Muscle layer of colon (tissue), 2 donors: Measurements from ENCODE around the gene WIPF1.
A peak's percentile ranks its signal among the peaks of the same experiment; 100 is the strongest.

Experiments used
- H3K27ac ChIP-seq: one replicate; pipeline ENCODE4 v1.7.0; 2013; ENCODE audit warnings: low read depth, mild to moderate bottlenecking, low read length, moderate library complexity
- H3K27me3 ChIP-seq, 2 donors: one replicate each; pipeline ENCODE4 v1.7.0; 2013; ENCODE audit warnings: low read length in 2 of 2, mild to moderate bottlenecking in 2 of 2; ENCODE audit not compliant: insufficient read depth in 2 of 2, control insufficient read depth in 1 of 2
- H3K36me3 ChIP-seq: one replicate; pipeline ENCODE4 v1.7.0; 2013; ENCODE audit warnings: mild to moderate bottlenecking, low read length; ENCODE audit not compliant: insufficient read depth
- H3K4me1 ChIP-seq: one replicate; pipeline ENCODE4 v1.7.0; 2013; ENCODE audit warnings: mild to moderate bottlenecking, low read length; ENCODE audit not compliant: insufficient read depth
- H3K4me3 ChIP-seq, 2 donors: one replicate each; pipeline ENCODE4 v1.7.0; 2013; ENCODE audit warnings: low read length in 2 of 2, low read depth in 1 of 2, mild to moderate bottlenecking in 1 of 2, moderate library complexity in 1 of 2
- H3K9ac ChIP-seq: one replicate; pipeline ENCODE4 v1.7.0; 2013; ENCODE audit warnings: low read length
- H3K9me3 ChIP-seq: one replicate; pipeline ENCODE4 v1.7.0; 2013; ENCODE audit warnings: mild to moderate bottlenecking, low read length
- donor health status: abdominal sarcoma.
- donor health status: Adenocarcinoma of cecum.

The WIPF1 gene

DNA sequence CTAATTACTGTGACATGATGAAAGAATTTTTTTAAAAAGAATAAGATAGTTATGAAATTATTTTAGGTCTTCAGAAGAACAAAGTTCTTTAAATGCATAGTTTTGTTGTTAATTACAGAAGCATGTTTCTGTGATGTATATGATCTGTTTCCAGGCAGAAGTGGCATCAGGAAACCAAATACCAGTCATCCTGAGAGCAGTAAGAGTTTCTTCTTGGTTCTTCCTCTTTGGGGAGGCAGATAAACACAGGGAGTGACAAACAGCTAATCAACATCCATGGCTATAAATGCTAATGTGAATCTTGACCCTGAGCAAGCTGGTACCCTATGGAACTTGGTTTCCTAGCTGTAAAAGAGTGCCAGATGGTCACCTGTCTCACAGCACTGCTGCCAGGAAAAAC is 29.2 kb downstream of the WIPF1 start:
- no peaks in the 10 kb centered on the region for H3K4me1 ChIP-seq
- no peak overlapping the region for H3K4me3 ChIP-seq
- peaks cover 59% of the 10 kb centered on the region for H3K36me3 ChIP-seq
- H3K9me3 ChIP-seq, result no peaks in the 10 kb centered on the region
- H3K27me3 ChIP-seq, result no peaks in the 10 kb centered on the region
- no peak overlapping the region for H3K27ac ChIP-seq
- no peak overlapping the region for H3K9ac ChIP-seq

DNA sequence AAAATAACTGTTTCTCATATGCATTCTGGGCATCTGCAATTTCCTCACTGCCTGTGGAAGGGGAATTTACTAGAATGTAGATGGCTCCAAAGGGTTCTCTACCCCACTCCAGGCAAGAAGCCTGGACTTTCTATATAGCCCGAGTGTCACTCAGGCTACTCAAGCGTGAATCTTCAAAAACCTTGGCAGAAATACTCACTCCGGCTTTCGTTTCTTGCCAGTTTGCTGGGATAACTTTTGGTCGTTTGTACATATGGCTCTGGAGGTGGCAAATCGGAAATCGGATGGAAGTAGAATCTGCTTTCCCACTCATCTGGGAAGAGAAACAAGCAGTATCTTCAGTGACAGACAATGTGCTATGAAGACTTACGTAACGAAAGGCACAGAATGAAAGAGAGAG is 30.7 kb downstream of the WIPF1 start:
- no peaks in the 10 kb centered on the region for H3K9me3 ChIP-seq
- H3K27me3 ChIP-seq, result no peaks in the 10 kb centered on the region
- no peak overlapping the region for H3K9ac ChIP-seq
- H3K36me3 ChIP-seq, result peaks cover 58% of the 10 kb centered on the region
- no peak overlapping the region for H3K27ac ChIP-seq
- no peak overlapping the region for H3K4me3 ChIP-seq
- H3K4me1 ChIP-seq, result peaks cover 7% of the 10 kb centered on the region

DNA sequence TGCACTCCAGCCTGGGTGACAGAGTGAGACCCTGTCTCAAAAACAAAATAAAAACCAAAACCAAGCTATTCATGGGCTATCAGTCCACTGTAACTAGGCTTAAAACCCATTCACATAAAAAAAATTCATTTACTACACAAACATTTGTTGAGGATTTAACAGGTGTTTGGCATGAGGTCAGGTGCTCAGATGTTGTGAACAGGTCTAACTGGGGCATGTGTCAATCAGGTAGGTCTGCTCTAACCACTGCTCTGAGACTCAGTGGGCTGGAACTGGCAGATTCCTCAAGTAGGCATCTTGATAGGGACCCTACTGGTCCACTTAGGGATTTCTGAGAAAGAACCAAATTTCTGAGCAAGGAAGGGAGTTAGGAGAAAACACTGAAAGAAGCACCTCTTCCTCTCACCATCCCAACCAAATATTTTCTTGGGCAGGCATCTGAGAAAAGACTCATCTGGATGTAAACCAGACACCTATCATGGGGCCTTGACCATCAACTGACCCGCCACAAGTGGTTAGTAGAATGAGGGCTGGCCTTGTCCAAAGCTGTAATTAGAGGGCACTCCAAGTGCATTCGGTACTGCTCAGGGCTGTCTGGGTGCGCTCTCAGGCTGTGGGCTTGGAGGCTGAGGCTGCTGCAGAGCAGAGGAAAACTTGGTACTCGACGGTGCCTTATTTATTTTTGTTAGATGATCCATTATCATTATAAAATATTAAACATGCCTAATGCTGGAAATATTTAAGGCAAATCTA is 33.9 kb downstream of the WIPF1 start:
- Histone ChIP-seq H3K9ac (no peak overlapping the region), H3K27ac (no peak overlapping the region), H3K4me3 (no peak overlapping the region), H3K9me3 (no peaks in the 10 kb centered on the region), H3K4me1 (peaks cover 19% of the 10 kb centered on the region), H3K27me3 (no peaks in the 10 kb centered on the region), H3K36me3 (peaks cover 45% of the 10 kb centered on the region)

DNA sequence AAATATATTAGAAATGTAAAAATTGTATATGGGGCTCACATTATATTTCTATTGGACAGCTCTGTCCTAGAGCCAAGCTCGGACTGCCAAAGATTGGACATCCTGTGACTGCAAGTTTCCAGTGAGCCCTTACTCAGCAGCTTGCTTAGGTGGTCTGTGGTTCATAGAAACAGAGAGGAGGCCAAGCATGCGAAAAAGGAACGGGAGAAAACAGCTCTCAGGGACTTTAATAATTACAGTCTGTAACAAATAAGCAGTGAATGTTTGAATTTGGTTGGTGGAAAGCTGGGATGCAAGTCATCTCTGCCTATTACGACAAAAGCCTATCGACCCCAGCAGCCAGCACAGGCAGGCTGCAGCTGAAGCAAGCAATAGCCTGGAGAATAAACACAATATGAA is 35.6 kb downstream of the WIPF1 start:
- peaks cover 33% of the 10 kb centered on the region for H3K36me3 ChIP-seq

DNA sequence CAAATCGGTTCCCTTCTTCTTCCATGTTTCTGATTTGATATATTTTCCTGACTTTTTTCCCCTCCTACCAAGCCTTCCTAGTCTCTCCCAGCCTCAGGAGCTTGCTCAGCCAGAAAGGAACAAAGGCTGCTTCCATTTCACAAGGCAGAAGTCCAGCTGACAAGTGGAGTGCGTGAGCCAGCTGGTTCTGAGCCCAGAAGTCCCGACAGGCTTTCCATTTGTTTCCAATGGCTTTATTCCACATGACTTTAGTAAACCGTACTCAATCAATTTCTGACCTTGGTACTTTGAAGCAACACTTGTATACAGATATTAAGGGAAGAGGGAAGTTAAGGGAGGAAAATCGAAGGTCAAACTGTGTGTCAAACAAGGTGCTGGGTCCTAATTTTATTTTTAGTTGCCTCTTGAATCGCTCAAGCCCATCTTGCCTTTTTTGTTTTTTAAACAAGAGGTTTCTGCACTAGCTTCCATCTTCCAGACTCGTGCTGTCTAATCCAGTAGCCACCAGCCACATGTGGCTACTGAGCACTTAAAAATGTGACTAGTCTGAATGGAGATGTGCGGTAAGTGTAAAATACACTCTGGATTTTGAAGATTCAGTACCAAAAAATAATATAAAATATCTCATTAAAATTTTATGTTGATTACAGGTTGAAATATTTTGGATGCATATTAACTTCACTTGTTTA is 36.2 kb downstream of the WIPF1 start:
- Histone ChIP-seq H3K9ac (peak overlapping the region; percentile 29), H3K36me3 (peaks cover 27% of the 10 kb centered on the region), H3K27me3 (no peaks in the 10 kb centered on the region), H3K4me3 (no peak overlapping the region), H3K4me1 (peaks cover 19% of the 10 kb centered on the region), H3K9me3 (no peaks in the 10 kb centered on the region), H3K27ac (peak overlapping the region; percentile 74)

More for the DNA sequence above, 35.6 kb downstream of the WIPF1 start:
- no peaks in the 10 kb centered on the region for H3K9me3 ChIP-seq
- peak overlapping the region; percentile 43 for H3K27ac ChIP-seq
- H3K4me1 ChIP-seq, result peaks cover 19% of the 10 kb centered on the region
- H3K4me3 ChIP-seq, result no peak overlapping the region
- H3K9ac ChIP-seq, result no peak overlapping the region
- H3K27me3 ChIP-seq, result no peaks in the 10 kb centered on the region

DNA sequence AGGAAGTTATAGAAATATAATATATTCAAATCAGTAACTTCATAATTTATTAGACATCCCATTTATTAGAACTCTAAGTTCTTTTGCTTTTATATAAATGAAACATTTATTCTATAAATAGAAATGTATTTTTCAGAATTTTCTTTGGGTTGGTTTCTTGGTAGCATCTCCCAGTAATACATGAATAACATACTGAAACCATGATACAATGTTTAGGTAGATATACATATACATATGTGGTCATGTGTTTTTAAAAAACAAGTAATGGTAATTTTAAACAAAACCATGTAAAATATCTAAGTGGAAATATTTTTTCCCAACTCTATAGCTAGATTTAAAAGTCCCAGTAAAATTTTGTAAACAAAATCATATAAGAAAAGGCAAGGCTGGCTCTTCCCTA is 36.9 kb downstream of the WIPF1 start:
- no peaks in the 10 kb centered on the region for H3K9me3 ChIP-seq
- peaks cover 27% of the 10 kb centered on the region for H3K36me3 ChIP-seq
- H3K27me3 ChIP-seq, result no peaks in the 10 kb centered on the region
- peak overlapping the region; percentile 74 for H3K27ac ChIP-seq
- H3K4me1 ChIP-seq, result peaks cover 19% of the 10 kb centered on the region
- H3K4me3 ChIP-seq, result no peak overlapping the region
- H3K9ac ChIP-seq, result peak overlapping the region; percentile 29

DNA sequence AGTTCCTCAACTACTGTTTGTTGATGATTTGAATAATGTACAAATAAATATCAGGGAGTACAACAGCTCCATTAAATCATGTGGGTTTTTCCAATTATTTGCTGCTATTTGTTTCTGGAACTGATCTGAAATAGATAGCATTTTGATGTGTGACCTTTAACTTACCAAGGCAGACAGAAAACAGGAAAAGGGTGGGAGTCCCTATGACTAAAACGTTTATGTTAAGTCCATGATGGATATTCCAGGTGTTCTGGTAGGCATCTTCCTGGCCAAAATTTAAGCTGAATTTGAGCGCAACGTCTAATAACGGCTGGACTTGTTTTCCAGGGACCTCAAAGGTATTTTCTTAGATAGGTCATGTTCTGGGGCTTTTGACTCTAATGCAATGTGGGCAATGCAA is 41.6 kb downstream of the WIPF1 start:
- H3K4me3 ChIP-seq, result no peak overlapping the region
- H3K36me3 ChIP-seq, result peaks cover 5% of the 10 kb centered on the region
- no peak overlapping the region for H3K27ac ChIP-seq
- peaks cover 3% of the 10 kb centered on the region for H3K4me1 ChIP-seq
- H3K9ac ChIP-seq, result no peak overlapping the region
- H3K27me3 ChIP-seq, result no peaks in the 10 kb centered on the region
- no peaks in the 10 kb centered on the region for H3K9me3 ChIP-seq

DNA sequence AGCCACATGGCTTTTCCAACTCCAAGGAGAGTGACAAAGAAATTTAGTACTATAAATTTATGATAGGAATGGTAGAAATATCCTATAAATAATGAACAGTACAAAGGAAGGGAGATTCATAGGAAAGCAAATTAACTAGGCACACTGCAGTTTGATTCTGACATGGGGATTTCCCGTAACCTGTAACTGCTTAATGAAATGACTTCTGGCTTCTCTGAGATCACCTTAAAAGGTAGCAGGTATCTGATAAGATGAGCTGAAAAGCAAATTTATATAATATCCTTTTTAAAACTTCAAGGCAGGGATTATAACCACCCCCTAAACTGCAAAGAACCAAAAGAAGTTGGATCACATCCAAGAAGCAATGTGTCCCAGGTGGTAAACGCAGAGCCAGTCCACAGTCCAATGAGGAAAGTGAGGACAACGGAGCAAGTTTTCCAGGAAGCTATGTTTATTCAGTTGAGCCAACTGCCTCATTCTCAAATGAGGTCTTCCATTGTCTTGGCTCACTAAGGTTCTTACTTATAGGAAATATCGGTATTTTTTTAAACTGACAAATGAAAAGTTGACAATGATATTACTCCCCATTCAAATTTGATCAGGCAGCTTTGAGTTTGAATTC is 43.0 kb downstream of the WIPF1 start:
- Histone ChIP-seq H3K4me1 (no peaks in the 10 kb centered on the region), H3K27ac (no peak overlapping the region), H3K9me3 (no peaks in the 10 kb centered on the region), H3K4me3 (no peak overlapping the region), H3K27me3 (no peaks in the 10 kb centered on the region), H3K9ac (no peak overlapping the region), H3K36me3 (peaks cover 5% of the 10 kb centered on the region)

DNA sequence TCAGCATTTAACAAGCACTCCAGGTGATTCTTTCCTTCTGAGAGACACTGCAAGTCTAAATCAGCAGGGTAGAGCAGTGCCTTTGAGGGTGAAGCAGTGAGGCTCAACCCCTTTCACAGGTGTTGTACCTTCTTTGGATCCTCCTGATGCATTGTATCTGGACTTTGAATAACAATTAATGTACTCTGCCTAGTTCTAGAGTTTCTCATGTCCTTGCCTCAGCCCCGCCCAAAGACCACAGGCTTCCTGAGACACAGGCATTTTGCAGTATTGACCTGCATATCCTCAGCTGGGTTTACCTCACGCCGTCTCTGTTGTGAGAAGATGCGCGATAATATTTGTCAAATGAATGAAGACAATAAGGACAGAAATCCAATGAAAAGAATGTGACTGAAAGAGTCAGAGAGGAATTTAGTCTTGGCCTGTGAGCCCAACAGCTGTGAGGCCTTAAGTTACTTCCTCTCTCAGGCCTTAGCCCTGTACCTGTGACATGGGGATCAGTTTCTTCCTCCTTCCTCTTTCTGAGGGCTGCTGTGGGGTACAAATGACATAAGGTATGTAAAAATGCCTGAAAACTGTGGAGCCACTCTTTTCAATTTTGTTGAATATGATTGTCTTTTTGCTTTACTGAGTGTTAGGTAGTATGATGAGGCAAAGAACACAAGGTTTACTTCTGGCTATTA is 43.7 kb downstream of the WIPF1 start:
- Histone ChIP-seq H3K4me1 (no peaks in the 10 kb centered on the region), H3K4me3 (no peak overlapping the region), H3K36me3 (peaks cover 5% of the 10 kb centered on the region), H3K9me3 (no peaks in the 10 kb centered on the region), H3K27ac (no peak overlapping the region), H3K9ac (no peak overlapping the region), H3K27me3 (no peaks in the 10 kb centered on the region)

DNA sequence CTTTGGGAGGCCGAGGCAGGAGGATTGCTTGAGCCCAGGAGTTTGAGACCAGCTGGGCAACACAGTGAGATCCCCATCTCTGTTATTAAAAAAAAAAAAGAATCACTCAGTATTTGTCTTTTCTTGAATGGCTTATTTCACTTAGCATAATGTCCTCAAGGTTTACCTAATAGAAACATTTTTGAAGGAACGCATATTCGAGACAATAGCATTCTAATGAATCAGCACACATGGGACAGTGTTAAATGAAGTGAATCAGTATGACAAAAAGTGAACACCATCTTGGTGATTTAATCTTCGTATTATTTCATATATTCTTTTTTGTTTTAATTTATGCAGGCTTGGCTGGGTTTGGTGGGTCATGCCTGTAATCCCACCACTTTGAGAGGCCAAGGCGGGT is 44.7 kb downstream of the WIPF1 start:
- no peaks in the 10 kb centered on the region for H3K36me3 ChIP-seq
- no peak overlapping the region for H3K9ac ChIP-seq
- H3K4me1 ChIP-seq, result no peaks in the 10 kb centered on the region
- no peak overlapping the region for H3K4me3 ChIP-seq
- H3K27me3 ChIP-seq, result no peaks in the 10 kb centered on the region
- H3K27ac ChIP-seq, result no peak overlapping the region
- H3K9me3 ChIP-seq, result no peaks in the 10 kb centered on the region

DNA sequence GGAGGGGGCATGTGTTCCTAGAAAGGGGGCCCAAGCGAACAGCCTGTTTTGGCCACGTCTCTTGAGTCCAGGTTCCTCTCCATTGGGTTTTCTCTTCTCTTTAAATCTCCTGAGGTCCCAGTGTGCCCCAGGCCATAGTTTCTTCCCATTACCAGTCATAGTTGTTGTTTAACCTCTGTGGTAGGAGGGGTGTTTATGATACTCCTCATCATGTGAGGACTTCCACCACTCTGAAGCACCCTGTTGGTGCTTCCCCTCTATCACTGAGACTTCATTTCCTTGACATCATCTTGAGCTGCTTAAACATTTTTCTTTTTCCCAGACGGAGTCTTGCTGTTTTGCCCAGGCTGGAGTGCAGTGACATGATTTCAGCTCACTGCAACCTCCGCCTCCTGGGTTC is 45.9 kb downstream of the WIPF1 start:
- no peaks in the 10 kb centered on the region for H3K36me3 ChIP-seq
- H3K9me3 ChIP-seq, result no peaks in the 10 kb centered on the region
- no peaks in the 10 kb centered on the region for H3K4me1 ChIP-seq

More for the DNA sequence above, 45.9 kb downstream of the WIPF1 start:
- Histone ChIP-seq H3K9ac (no peak overlapping the region), H3K27ac (no peak overlapping the region), H3K4me3 (no peak overlapping the region), H3K27me3 (no peaks in the 10 kb centered on the region)
